SU-DHL-6 (cell line): ENCODE measurements around the gene RPS6KA2.

Experiments
- EZH2phosphoT487 ChIP-seq: fragments of 200-600 bp; sonication (generic), shearing (Covaris generic); conservative IDR thresholded peaks from 2 replicates; pipeline ENCODE4 v1.6.1; 2018; ENCODE audit warnings: mild to moderate bottlenecking, antibody characterized with exemption, low read length, moderate library complexity, mixed read lengths
- TF ChIP-seq, protein P1 (sequence below): fragments of 200-600 bp; sonication (generic); IDR thresholded peaks from one replicate; pipeline ENCODE4 v1.5.1; 2017; ENCODE audit warnings: antibody characterized with exemption, mild to moderate bottlenecking, low read length, moderate library complexity; ENCODE audit not compliant: insufficient read depth, poor library complexity, severe bottlenecking

DNA sequence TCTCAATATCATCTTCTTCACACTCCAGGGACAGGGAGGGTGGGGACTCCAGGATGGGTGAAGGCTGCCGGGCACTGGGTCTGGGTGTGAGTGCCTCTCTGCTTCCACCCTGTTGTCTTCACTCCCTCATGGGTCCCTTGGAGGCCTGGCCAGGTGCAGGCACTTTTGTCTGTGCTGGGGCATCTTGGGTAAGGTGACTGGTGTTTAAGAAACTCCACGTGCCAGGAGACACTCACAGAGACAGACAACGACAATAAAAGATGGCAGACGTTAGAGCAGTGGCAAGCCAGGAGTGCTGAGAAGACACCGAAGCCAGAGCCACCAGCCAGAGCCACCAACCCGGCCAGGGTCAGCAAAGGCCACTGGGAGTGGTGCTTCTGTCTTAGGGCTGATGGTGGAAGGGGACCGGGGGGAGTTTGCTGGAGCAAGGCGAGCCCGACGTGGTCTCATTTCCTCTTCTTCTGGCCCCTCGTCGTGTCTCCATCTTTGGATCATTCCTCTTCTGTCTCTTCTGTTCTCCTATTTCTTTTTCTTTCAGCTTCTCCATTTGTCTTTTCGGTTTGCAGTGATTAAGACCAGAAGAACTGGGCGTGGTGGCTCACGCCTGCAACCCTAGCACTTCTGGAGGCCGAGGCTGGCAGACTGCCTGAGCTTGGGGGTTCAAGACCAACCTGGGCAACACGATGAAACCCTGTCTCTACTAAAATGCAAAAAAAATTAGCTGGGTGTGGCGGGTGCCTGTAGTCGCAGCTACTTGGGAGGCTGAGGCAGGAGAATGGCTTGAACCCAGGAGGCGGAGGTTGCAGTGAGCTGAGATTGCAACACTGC lies 131.3 kb downstream of the RPS6KA2 start:
- TF ChIP-seq, protein P1, sequence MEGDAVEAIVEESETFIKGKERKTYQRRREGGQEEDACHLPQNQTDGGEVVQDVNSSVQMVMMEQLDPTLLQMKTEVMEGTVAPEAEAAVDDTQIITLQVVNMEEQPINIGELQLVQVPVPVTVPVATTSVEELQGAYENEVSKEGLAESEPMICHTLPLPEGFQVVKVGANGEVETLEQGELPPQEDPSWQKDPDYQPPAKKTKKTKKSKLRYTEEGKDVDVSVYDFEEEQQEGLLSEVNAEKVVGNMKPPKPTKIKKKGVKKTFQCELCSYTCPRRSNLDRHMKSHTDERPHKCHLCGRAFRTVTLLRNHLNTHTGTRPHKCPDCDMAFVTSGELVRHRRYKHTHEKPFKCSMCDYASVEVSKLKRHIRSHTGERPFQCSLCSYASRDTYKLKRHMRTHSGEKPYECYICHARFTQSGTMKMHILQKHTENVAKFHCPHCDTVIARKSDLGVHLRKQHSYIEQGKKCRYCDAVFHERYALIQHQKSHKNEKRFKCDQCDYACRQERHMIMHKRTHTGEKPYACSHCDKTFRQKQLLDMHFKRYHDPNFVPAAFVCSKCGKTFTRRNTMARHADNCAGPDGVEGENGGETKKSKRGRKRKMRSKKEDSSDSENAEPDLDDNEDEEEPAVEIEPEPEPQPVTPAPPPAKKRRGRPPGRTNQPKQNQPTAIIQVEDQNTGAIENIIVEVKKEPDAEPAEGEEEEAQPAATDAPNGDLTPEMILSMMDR = no peak
- TF ChIP-seq EZH2phosphoT487 = no peak
